NB4 (cell line): ENCODE results near the gene ADK.
A peak's percentile ranks its signal among the peaks of the same experiment; 100 is the strongest.
"Not testable (repeated sequence)": the region's sequence is repeated elsewhere in the genome, so short reads cannot be mapped to it uniquely, and the experiment has no call there.

Experiments
- DNase-seq: peaks from one replicate; pipeline ENCODE4 v3.0.0; 2010; ENCODE audit warnings: low read depth
- H3K4me3 ChIP-seq: one replicate; pipeline ENCODE4 v1.5.1; 2011; ENCODE audit warnings: mild to moderate bottlenecking, low read depth, low read length, moderate library complexity
- CTCF ChIP-seq: IDR thresholded peaks from one replicate; pipeline ENCODE4 v1.5.1; 2012; ENCODE audit warnings: low read depth, low read length
- MAX ChIP-seq: IDR thresholded peaks from 2 replicates; pipeline ENCODE4 v1.6.1; 2011; ENCODE audit warnings: low read depth, low read length
- MYC ChIP-seq: IDR thresholded peaks from 2 replicates; pipeline ENCODE4 v1.6.1; 2011; ENCODE audit warnings: low read depth, low read length
- POLR2A ChIP-seq: IDR thresholded peaks from 2 replicates; pipeline ENCODE4 v1.6.1; 2011; ENCODE audit warnings: mild to moderate bottlenecking; ENCODE audit not compliant: insufficient read length; ENCODE audit errors: extremely low read depth

The ADK gene

GRCh38 chr10:74207691-74208480 lies 56.9 kb downstream of the ADK start:
- TF ChIP-seq POLR2A (no peak), MAX (no peak)
- H3K4me3 ChIP-seq: no peak overlapping the region
- no peak for DNase-seq

- H3K4me3 ChIP-seq: no peak overlapping the region
- no peak for DNase-seq
- TF ChIP-seq MAX (no peak), POLR2A (no peak), MYC (no peak)
Observed at GRCh38 chr10:74208997-74209396, 58.0 kb downstream of the ADK start.

- H3K4me3 ChIP-seq: no peak overlapping the region
- DNase-seq: no peak
- TF ChIP-seq MYC: no peak
- no peak for TF ChIP-seq CTCF
- TF ChIP-seq POLR2A: no peak
- TF ChIP-seq MAX: no peak
Observed at GRCh38 chr10:74213019-74213418, 62.0 kb downstream of the ADK start.

GRCh38 chr10:74213571-74214162 lies 62.6 kb downstream of the ADK start:
- no peak overlapping the region for H3K4me3 ChIP-seq
- TF ChIP-seq CTCF: peak; percentile 56
- no peak for TF ChIP-seq POLR2A
- DNase-seq: peak; percentile 65

- H3K4me3 ChIP-seq, DNase-seq: not testable (repeated sequence)
Observed at GRCh38 chr10:74217110-74217509, 66.1 kb downstream of the ADK start.

- H3K4me3 ChIP-seq, DNase-seq: not testable (repeated sequence)
Observed at GRCh38 chr10:74222467-74222866, 71.4 kb downstream of the ADK start.

GRCh38 chr10:74223755-74224529 lies 72.9 kb downstream of the ADK start:
- TF ChIP-seq MAX: no peak
- no peak for TF ChIP-seq CTCF
- no peak for TF ChIP-seq POLR2A
- no peak for TF ChIP-seq MYC
- no peak overlapping the region for H3K4me3 ChIP-seq

More at GRCh38 chr10:74223755-74224529, 72.9 kb downstream of the ADK start:
- DNase-seq: no peak
